WERI-Rb-1 (cell line): Measurements from ENCODE around the gene JPH2.

ENCODE experiments used
- DNase-seq: peaks from one replicate; pipeline ENCODE4 v3.0.0-alpha.2; 2020
- H3K27ac ChIP-seq: fragments of 250-450 bp; sonication (Bioruptor Pico); 2 replicates; pipeline ENCODE4 v1.5.1; 2020; ENCODE audit warnings: mild to moderate bottlenecking, moderate library complexity
- H3K27me3 ChIP-seq: fragments of 250-450 bp; sonication (Bioruptor Pico); 2 replicates; pipeline ENCODE4 v1.5.1; 2021; ENCODE audit warnings: mild to moderate bottlenecking, low read depth, moderate library complexity; ENCODE audit not compliant: insufficient read depth, severe bottlenecking
- H3K36me3 ChIP-seq: fragments of 250-450 bp; sonication (Bioruptor Pico); 2 replicates; pipeline ENCODE4 v1.5.1; 2020; ENCODE audit warnings: mild to moderate bottlenecking, moderate library complexity
- H3K4me3 ChIP-seq: 2 replicates; pipeline ENCODE4 v1.5.1; 2011; ENCODE audit warnings: low read depth, mild to moderate bottlenecking, control low read depth, low read length
- H3K9me3 ChIP-seq: fragments of 250-450 bp; sonication (Bioruptor Pico); 2 replicates; pipeline ENCODE4 v1.5.1; 2021; ENCODE audit warnings: mild to moderate bottlenecking, moderate library complexity; ENCODE audit not compliant: severe bottlenecking
- CTCF ChIP-seq: IDR thresholded peaks from 2 replicates; pipeline ENCODE4 v1.5.1; 2011; ENCODE audit warnings: low read depth, mild to moderate bottlenecking, control low read depth, inconsistent platforms, low read length

Gene JPH2

DNA sequence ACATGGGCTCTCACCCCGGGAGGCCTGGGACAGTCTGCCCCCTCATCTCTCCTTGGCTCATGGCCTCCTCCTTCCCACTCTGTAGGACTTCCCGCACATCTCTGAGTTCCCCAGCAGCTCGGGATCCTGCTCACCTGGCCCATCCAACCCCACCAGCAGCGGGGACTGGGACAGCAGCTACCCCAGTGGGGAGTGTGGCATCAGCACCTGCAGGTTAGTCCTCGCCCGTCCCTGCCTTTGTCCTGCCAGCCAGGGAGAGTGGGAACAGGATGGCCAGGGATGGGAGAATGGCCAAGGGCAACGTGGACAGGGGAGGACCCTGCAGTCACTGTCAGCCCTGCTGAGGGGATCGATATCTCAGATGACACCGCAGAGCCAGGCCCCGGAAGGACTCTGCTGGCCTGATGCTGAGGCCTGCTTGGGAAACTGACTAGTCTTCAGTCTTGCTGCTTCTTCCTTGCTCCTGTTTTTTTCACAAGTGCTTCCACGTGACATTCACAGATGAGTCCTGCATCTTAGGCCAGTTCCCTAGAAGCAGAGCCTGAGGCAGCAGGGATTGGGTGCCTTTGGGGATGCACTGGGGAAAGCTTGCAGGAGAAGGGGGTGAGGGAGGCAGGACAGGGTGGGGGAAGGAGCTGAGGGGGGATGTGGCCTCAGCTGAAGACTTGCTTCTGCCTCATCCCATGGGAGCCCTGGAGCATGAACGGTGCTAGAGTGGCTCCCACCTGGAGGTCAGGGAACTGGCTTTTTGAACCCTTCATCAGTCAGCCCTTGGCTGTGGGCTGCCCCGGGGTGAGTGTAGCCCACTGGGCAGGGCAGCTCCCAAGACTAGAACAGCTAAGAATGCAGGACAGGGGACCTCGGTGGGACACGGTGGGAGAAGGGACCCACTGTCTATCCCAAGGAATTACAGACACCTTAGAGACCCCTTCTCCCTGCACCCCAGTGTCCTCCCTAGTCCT, 120.1 kb downstream of the JPH2 start:
- Histone ChIP-seq H3K9me3 (no peaks in the 10 kb centered on the region), H3K27ac (no peak overlapping the region), H3K36me3 (no peaks in the 10 kb centered on the region), H3K27me3 (peaks cover 86% of the 10 kb centered on the region), H3K4me3 (no peak overlapping the region)
- no peak for TF ChIP-seq CTCF
- DNase-seq, result no peak

GRCh38 chr20:44065401-44066340, 121.3 kb downstream of the JPH2 start:
- Histone ChIP-seq H3K27ac (no peak overlapping the region), H3K36me3 (no peaks in the 10 kb centered on the region), H3K27me3 (peaks cover 88% of the 10 kb centered on the region), H3K9me3 (no peaks in the 10 kb centered on the region), H3K4me3 (no peak overlapping the region)
- TF ChIP-seq CTCF, result no peak
- DNase-seq, result no peak

GRCh38 chr20:44064501-44065400, 122.2 kb downstream of the JPH2 start:
- Histone ChIP-seq H3K36me3 (no peaks in the 10 kb centered on the region), H3K9me3 (no peaks in the 10 kb centered on the region), H3K27ac (no peak overlapping the region), H3K27me3 (peaks cover 87% of the 10 kb centered on the region), H3K4me3 (no peak overlapping the region)
- no peak for TF ChIP-seq CTCF
- DNase-seq, result no peak
